ENCODE data around the gene CARMIL1.

GRCh38 chr6:25423358-25423757, 144.2 kb downstream of the CARMIL1 start:
- TF ChIP-seq, protein P1, sequence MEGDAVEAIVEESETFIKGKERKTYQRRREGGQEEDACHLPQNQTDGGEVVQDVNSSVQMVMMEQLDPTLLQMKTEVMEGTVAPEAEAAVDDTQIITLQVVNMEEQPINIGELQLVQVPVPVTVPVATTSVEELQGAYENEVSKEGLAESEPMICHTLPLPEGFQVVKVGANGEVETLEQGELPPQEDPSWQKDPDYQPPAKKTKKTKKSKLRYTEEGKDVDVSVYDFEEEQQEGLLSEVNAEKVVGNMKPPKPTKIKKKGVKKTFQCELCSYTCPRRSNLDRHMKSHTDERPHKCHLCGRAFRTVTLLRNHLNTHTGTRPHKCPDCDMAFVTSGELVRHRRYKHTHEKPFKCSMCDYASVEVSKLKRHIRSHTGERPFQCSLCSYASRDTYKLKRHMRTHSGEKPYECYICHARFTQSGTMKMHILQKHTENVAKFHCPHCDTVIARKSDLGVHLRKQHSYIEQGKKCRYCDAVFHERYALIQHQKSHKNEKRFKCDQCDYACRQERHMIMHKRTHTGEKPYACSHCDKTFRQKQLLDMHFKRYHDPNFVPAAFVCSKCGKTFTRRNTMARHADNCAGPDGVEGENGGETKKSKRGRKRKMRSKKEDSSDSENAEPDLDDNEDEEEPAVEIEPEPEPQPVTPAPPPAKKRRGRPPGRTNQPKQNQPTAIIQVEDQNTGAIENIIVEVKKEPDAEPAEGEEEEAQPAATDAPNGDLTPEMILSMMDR (IDR thresholded peaks at IDR 0.05; ENCODE audit: insufficient read depth, low read depth, low read length) = no peak
- TF ChIP-seq EZH2 (IDR thresholded peaks at IDR 0.05; ENCODE audit: insufficient read depth, low read length) = no peak

All from astrocyte (in vitro differentiated cells and primary cell).